Endothelial cell (in vitro differentiated cells): Measurements from ENCODE around the gene KIF2A. TPM values are rescaled to one million over a fixed set of nuclear protein-coding genes. Genes with fewer than 3 reads are reported as not detected.

ENCODE experiments used
- DNase-seq: peaks from one replicate; pipeline ENCODE4 v3.0.0; 2021; ENCODE audit warnings: low spot score
- H3K27ac Mint-ChIP-seq: one replicate; pipeline ENCODE4 v1.8.0; 2021; ENCODE audit warnings: mixed read lengths, inconsistent platforms; ENCODE audit not compliant: unreplicated experiment
- H3K27me3 Mint-ChIP-seq: one replicate; pipeline ENCODE4 v1.8.0; 2021; ENCODE audit warnings: mild to moderate bottlenecking, moderate library complexity, mixed read lengths, inconsistent platforms; ENCODE audit not compliant: unreplicated experiment
- H3K36me3 Mint-ChIP-seq: one replicate; pipeline ENCODE4 v1.8.0; 2021; ENCODE audit warnings: mild to moderate bottlenecking, low read depth, mixed read lengths, inconsistent platforms; ENCODE audit not compliant: unreplicated experiment
- H3K4me1 Mint-ChIP-seq: one replicate; pipeline ENCODE4 v1.8.0; 2021; ENCODE audit warnings: mild to moderate bottlenecking, mixed read lengths, inconsistent platforms; ENCODE audit not compliant: unreplicated experiment
- H3K4me3 Mint-ChIP-seq: one replicate; pipeline ENCODE4 v1.8.0; 2021; ENCODE audit warnings: mild to moderate bottlenecking, mixed read lengths, inconsistent platforms; ENCODE audit not compliant: unreplicated experiment
- H3K9me3 Mint-ChIP-seq: one replicate; pipeline ENCODE4 v1.8.0; 2021; ENCODE audit warnings: mixed read lengths, inconsistent platforms; ENCODE audit not compliant: unreplicated experiment
- CTCF ChIP-seq: fragments of 200-600 bp; sonication (generic); IDR thresholded peaks from one replicate; pipeline ENCODE4 v1.5.0; 2021; ENCODE audit warnings: antibody characterized with exemption; ENCODE audit not compliant: unreplicated experiment
- total RNA-seq: library from RNA; stranded (reverse); fragmentation: NEBNext Ultra II Directional; extraction: Animal tissue kit (Norgen Biotek cat#: 25700); gene quantifications from one replicate; pipeline ENCODE4 v1.2.1, GENCODE V29; 2021; ENCODE audit not compliant: unreplicated experiment

Gene KIF2A
- total RNA-seq, 1 donor from 2014 or later: 56.8 TPM

- Mint-ChIP-seq H3K4me3 (no peak overlapping the region), H3K27me3 (peaks cover 2% of the 10 kb centered on the region), H3K4me1 (peaks cover 9% of the 10 kb centered on the region), H3K27ac (no peak overlapping the region), H3K9me3 (no peaks in the 10 kb centered on the region), H3K36me3 (no peaks in the 10 kb centered on the region)
- DNase-seq: no peak
- no peak for TF ChIP-seq CTCF
These were observed 35.0 kb downstream of the KIF2A start for GRCh38 chr5:62340979-62341378.

DNA sequence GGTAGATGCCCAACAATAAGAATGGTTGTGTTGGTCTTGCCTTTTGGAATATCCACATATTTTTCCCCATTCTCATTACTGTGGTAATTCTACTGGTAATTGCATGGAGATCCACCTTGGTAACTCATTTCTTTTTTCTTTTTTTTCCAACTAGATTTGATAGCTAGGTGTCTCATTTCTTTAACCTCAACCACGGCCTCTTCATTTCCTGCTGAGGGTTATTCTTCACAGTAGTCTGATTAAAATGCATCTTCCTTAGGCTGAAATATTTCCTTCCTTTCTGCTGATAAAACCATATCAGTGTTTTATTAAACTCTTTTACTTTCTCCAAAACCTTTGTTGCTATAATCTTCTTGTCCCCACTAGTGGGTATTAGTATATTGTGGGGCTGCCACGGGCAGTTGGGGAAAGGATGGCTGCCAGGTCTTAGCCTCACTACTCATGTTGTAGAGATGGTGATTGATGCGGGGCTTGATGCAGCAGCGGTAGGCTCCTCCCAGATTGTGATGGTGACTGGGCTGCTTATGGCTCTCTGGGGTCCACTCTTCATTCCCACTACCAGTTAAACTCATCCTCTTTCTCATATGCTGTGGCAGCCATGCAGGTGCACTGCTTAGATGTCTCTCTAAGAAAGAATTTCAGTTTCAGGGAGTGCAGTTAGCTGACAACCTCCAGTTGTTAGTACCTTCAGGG is 35.9 kb downstream of the KIF2A start:
- DNase-seq: no peak
- Mint-ChIP-seq H3K4me1 (peaks cover 9% of the 10 kb centered on the region), H3K36me3 (no peaks in the 10 kb centered on the region), H3K27me3 (peaks cover 2% of the 10 kb centered on the region), H3K27ac (no peak overlapping the region), H3K9me3 (no peaks in the 10 kb centered on the region), H3K4me3 (no peak overlapping the region)
- TF ChIP-seq CTCF: no peak

- Mint-ChIP-seq H3K9me3 (no peaks in the 10 kb centered on the region), H3K4me3 (no peak overlapping the region), H3K27me3 (peaks cover 2% of the 10 kb centered on the region), H3K36me3 (no peaks in the 10 kb centered on the region), H3K27ac (no peak overlapping the region), H3K4me1 (peaks cover 9% of the 10 kb centered on the region)
- TF ChIP-seq CTCF: no peak
- no peak for DNase-seq
These were observed 36.5 kb downstream of the KIF2A start for GRCh38 chr5:62342476-62342837.

DNA sequence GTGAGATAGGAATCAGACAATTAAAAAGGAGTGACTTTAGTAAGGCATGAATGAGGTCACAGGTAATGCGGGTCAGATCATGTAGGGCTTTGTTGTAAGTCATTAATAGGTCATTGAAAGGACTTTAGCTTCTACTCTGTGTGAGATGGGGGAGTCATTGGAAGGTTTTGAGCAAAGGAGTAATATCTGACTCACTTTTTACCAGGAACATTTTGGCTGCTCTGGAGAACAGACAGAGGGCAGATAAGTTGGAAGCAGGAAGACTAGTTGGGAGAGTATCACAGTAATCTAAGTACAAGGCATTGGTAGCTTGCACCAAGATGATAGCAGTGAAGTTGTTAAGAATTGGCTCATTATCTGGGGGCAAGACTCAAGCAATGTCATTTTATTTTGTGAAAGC is 37.4 kb downstream of the KIF2A start:
- H3K4me1 Mint-ChIP-seq: peaks cover 9% of the 10 kb centered on the region
- DNase-seq: no peak
- H3K27ac Mint-ChIP-seq: no peak overlapping the region
- H3K36me3 Mint-ChIP-seq: no peaks in the 10 kb centered on the region
- H3K9me3 Mint-ChIP-seq: no peaks in the 10 kb centered on the region
- TF ChIP-seq CTCF: no peak
- no peak overlapping the region for H3K4me3 Mint-ChIP-seq
- peaks cover 2% of the 10 kb centered on the region for H3K27me3 Mint-ChIP-seq

GRCh38 chr5:62346748-62347147 is 40.7 kb downstream of the KIF2A start:
- Mint-ChIP-seq H3K27ac (no peak overlapping the region), H3K36me3 (peaks cover 4% of the 10 kb centered on the region)
- DNase-seq: no peak

More at GRCh38 chr5:62346748-62347147, 40.7 kb downstream of the KIF2A start:
- no peak for TF ChIP-seq CTCF
- H3K9me3 Mint-ChIP-seq: no peaks in the 10 kb centered on the region
- H3K4me3 Mint-ChIP-seq: no peak overlapping the region
- peaks cover 5% of the 10 kb centered on the region for H3K4me1 Mint-ChIP-seq
- H3K27me3 Mint-ChIP-seq: no peaks in the 10 kb centered on the region
